Measurements from ENCODE around the gene SLC1A2. TPM values are rescaled to one million over a fixed set of nuclear protein-coding genes. Genes with fewer than 3 reads are reported as not detected.

Gene SLC1A2
- total and polyA plus RNA-seq, 2 of the 4 experiments (the other 2 are of a cell fraction): 0.15 to 0.54 TPM

GRCh38 chr11:35323076-35323868 lies 96.1 kb downstream of the SLC1A2 start:
- Histone ChIP-seq H3K4ac (ENCODE audit: low read depth, low read length) (peak overlapping the region; percentile 64; the same call in 1 of the 2 replicates), H3K36me3 (ENCODE audit: control insufficient read depth, insufficient read depth, low read length) (no peaks in the 10 kb centered on the region), H3K4me1 (ENCODE audit: control insufficient read depth, insufficient read depth, low read length) (peaks cover 10% of the 10 kb centered on the region; the same call in 1 of the 2 replicates), H3K23ac (ENCODE audit: low read depth, low read length) (peak overlapping the region; percentile 46; the same call in 1 of the 2 replicates), H3K9me3 (ENCODE audit: control insufficient read depth, insufficient read depth, low read length) (no peaks in the 10 kb centered on the region), H3K79me1 (ENCODE audit: low read depth in 1 of 2, low read length in 2 of 2) (no peaks in the 10 kb centered on the region), H4K91ac (ENCODE audit: insufficient read depth, low read depth, low read length) (no peak overlapping the region), H3K14ac (replicated peaks; ENCODE audit: low read depth, low read length) (peak overlapping the region; percentile 78; the same call in 1 of the 2 replicates), H2BK15ac (ENCODE audit: low read depth, low read length) (peak overlapping the region; percentile 88), H2BK120ac (ENCODE audit: low read depth, low read length) (peak overlapping the region; percentile 69), H2AFZ (replicated peaks; ENCODE audit: low read length, poor library complexity) (peak overlapping the region; percentile 33), H3K27me3 (ENCODE audit: control insufficient read depth, insufficient read depth, low read length) (no peaks in the 10 kb centered on the region), H3K18ac (ENCODE audit: low read depth, low read length) (peak overlapping the region; percentile 38; the same call in 1 of the 2 replicates), H4K8ac (ENCODE audit: low read depth in 2 of 2, low read length in 2 of 2) (peak overlapping the region in 1 of 2 experiments; percentile 57; a peak in 1 of 4 replicates), H2BK5ac (ENCODE audit: low read depth, low read length, poor library complexity, severe bottlenecking) (no peak overlapping the region), H4K20me1 (ENCODE audit: insufficient read depth, low read length) (no peaks in the 10 kb centered on the region), H2AK9ac (replicated peaks; ENCODE audit: low read depth, low read length, poor library complexity) (peak overlapping the region; percentile 16), H3K4me3 (ENCODE audit: insufficient read depth, low read depth, low read length) (no peak overlapping the region), H2AK5ac (ENCODE audit: low read depth, low read length) (peak overlapping the region; percentile 22; the same call in 1 of the 2 replicates), H2BK20ac (ENCODE audit: low read depth, low read length) (peak overlapping the region; percentile 51), H3K9me1 (ENCODE audit: insufficient read depth, low read length) (peaks cover 10% of the 10 kb centered on the region), H4K5ac (ENCODE audit: low read depth, low read length) (0 out of 2 replicates have a peak overlapping the region, but pooled peaks have one; percentile 18), H3K56ac (ENCODE audit: extremely low read depth, insufficient read depth, low read length) (no peak overlapping the region), H3K27ac (ENCODE audit: insufficient read depth, low read length) (no peak overlapping the region), H3K9ac (ENCODE audit: low read depth, low read length) (no peak overlapping the region), H3K4me2 (ENCODE audit: low read depth, low read length) (peak overlapping the region; percentile 21; the same call in 1 of the 2 replicates)
- in situ Hi-C loops (cut with MboI; ENCODE audit: low sequenced_read_pairs): no loop called here
- DNase-seq (peak; percentile 35), ATAC-seq (ENCODE audit: low read depth) (peak; percentile 53)
- BruUV-seq (replicated peaks): no TSS peak
- CTCF ChIA-PET: no interaction called here
- 50% methylated on average over 2 of the region's 9 CpGs; no CpG with 5 or more reads in 1 of the 2 experiments for WGBS, 2 experiments (ENCODE audit: extremely low coverage in 2 of 2, insufficient read length in 1 of 2)
- dilution Hi-C loops (cut with HindIII; ENCODE audit: low sequenced_read_pairs, unreplicated experiment): no loop called here
- POLR2A ChIA-PET (ENCODE audit: unreplicated experiment): no interaction called here
- intact Hi-C loops (cut with micrococcal nuclease): no loop called here
- TF ChIP-seq RCOR1 (IDR thresholded peaks at IDR 0.05; ENCODE audit: insufficient replicate concordance, low read length): no peak
- no peak for TF ChIP-seq RFX5 (IDR thresholded peaks at IDR 0.05; ENCODE audit: low read depth, low read length)
- TF ChIP-seq MAFK (IDR thresholded peaks at IDR 0.05; ENCODE audit: low read depth, low read length): no peak
- TF ChIP-seq FOS (IDR thresholded peaks at IDR 0.05; ENCODE audit: low read depth, low read length): no peak
- TF ChIP-seq NFE2L2 (IDR thresholded peaks at IDR 0.05; ENCODE audit: low read depth, low read length): no peak
- no peak for TF ChIP-seq RAD21 (IDR thresholded peaks at IDR 0.05; ENCODE audit: low read length)
- TF ChIP-seq, protein P1, sequence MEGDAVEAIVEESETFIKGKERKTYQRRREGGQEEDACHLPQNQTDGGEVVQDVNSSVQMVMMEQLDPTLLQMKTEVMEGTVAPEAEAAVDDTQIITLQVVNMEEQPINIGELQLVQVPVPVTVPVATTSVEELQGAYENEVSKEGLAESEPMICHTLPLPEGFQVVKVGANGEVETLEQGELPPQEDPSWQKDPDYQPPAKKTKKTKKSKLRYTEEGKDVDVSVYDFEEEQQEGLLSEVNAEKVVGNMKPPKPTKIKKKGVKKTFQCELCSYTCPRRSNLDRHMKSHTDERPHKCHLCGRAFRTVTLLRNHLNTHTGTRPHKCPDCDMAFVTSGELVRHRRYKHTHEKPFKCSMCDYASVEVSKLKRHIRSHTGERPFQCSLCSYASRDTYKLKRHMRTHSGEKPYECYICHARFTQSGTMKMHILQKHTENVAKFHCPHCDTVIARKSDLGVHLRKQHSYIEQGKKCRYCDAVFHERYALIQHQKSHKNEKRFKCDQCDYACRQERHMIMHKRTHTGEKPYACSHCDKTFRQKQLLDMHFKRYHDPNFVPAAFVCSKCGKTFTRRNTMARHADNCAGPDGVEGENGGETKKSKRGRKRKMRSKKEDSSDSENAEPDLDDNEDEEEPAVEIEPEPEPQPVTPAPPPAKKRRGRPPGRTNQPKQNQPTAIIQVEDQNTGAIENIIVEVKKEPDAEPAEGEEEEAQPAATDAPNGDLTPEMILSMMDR (conservative IDR thresholded peaks at IDR 0.05; ENCODE audit: low read depth, low read length): no peak
- TF ChIP-seq CEBPB (IDR thresholded peaks at IDR 0.05; ENCODE audit: low read depth, low read length): no peak
- no peak for TF ChIP-seq POLR2A (IDR thresholded peaks at IDR 0.05; ENCODE audit: low read depth, low read length)
- no peak for TF ChIP-seq SMC3 (IDR thresholded peaks at IDR 0.05; ENCODE audit: low read depth, low read length)
- TF ChIP-seq CHD1 (IDR thresholded peaks at IDR 0.05; ENCODE audit: low read depth, low read length): no peak
- TF ChIP-seq, protein P2, sequence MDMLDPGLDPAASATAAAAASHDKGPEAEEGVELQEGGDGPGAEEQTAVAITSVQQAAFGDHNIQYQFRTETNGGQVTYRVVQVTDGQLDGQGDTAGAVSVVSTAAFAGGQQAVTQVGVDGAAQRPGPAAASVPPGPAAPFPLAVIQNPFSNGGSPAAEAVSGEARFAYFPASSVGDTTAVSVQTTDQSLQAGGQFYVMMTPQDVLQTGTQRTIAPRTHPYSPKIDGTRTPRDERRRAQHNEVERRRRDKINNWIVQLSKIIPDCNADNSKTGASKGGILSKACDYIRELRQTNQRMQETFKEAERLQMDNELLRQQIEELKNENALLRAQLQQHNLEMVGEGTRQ (IDR thresholded peaks at IDR 0.05; ENCODE audit: low read depth, low read length): no peak
- TF ChIP-seq, protein P3, sequence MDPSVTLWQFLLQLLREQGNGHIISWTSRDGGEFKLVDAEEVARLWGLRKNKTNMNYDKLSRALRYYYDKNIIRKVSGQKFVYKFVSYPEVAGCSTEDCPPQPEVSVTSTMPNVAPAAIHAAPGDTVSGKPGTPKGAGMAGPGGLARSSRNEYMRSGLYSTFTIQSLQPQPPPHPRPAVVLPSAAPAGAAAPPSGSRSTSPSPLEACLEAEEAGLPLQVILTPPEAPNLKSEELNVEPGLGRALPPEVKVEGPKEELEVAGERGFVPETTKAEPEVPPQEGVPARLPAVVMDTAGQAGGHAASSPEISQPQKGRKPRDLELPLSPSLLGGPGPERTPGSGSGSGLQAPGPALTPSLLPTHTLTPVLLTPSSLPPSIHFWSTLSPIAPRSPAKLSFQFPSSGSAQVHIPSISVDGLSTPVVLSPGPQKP (IDR thresholded peaks at IDR 0.05; ENCODE audit: borderline replicate concordance, low read depth, low read length): no peak
- TF ChIP-seq MXI1 (IDR thresholded peaks at IDR 0.05; ENCODE audit: borderline replicate concordance, low read depth, low read length): no peak

Measured in IMR-90 (cell line).